Left lung (tissue), 10 donors: ENCODE measurements around the gene MAEL. TPM values are rescaled to one million over a fixed set of nuclear protein-coding genes. Genes with fewer than 3 reads are reported as not detected.
A peak's percentile ranks its signal among the peaks of the same experiment; 100 is the strongest.

Source experiments
- ATAC-seq: fragments of 200-7000 bp; cut with Tn5 transposase; one replicate; pipeline ENCODE4 v1.9.1; 2020; ENCODE audit warnings: moderate library complexity
- DNase-seq, 4 donors: peaks; one replicate each; pipeline ENCODE4 v3.0.0-alpha.2; 2013 to 2020
- H3K27ac ChIP-seq, 2 donors: fragments of 200-600 bp; sonication (generic) in 1 of 2; one replicate each; pipeline versions ENCODE4 v1.5.0 to v1.8.0; 2020 to 2021
- H3K27me3 ChIP-seq, 2 donors: fragments of 200-600 bp; sonication (generic) in 1 of 2; one replicate each; pipeline versions ENCODE4 v1.5.0 to v1.8.0; 2020 to 2021
- H3K36me3 ChIP-seq, 2 donors: fragments of 200-600 bp; sonication (generic) in 1 of 2; one replicate each; pipeline versions ENCODE4 v1.5.0 to v1.8.0; 2020 to 2021
- H3K4me1 ChIP-seq, 2 donors: fragments of 200-600 bp; one replicate each; pipeline ENCODE4 v1.8.0; 2021
- H3K4me3 ChIP-seq, 2 donors: fragments of 200-600 bp; sonication (generic) in 1 of 2; one replicate each; pipeline versions ENCODE4 v1.5.0 to v1.8.0; 2020 to 2021; ENCODE audit warnings: mild to moderate bottlenecking in 1 of 2
- H3K9me3 ChIP-seq, 2 donors: fragments of 200-600 bp; sonication (generic) in 1 of 2; one replicate each; pipeline versions ENCODE4 v1.5.0 to v1.8.0; 2020 to 2021
- CTCF ChIP-seq, 2 donors: fragments of 200-600 bp; sonication (generic) in 1 of 2; IDR thresholded peaks; one replicate each; pipeline versions ENCODE4 v1.5.0 to v1.8.0; 2021; ENCODE audit warnings: antibody characterized with exemption in 2 of 2
- intact Hi-C, 2 donors: fragments of 100-400 bp; cut with DNase I; formaldehyde crosslinking; loops; one replicate each; pipeline versions ENCODE4 v1.11.2 to v1.14.2; 2022
- polyA plus RNA-seq, 6 donors: library from polyadenylated mRNA; unstranded; fragments of 120-200 nt; gene quantifications; one replicate each; pipeline ENCODE4 v1.2.1, GENCODE V29; 2013; ENCODE audit not compliant: insufficient read length in 6 of 6
- total RNA-seq, 2 donors: library from RNA; stranded (reverse); fragmentation: NEBNext Ultra II Directional; extraction: Animal tissue kit (Norgen Biotek cat#: 25700); gene quantifications; one replicate each; pipeline ENCODE4 v1.2.1, GENCODE V29; 2021
- donor health status: DM: no; HTN: yes; CAD: no.
- donor health status: DM: no; HTN: no; CAD: no.

Gene MAEL
- total and polyA plus RNA-seq, 8 donors = 0.11 to 0.47 (median 0.25) TPM; not detected in 3

GRCh38 chr1:166972193-166972592 lies 16.9 kb upstream of the MAEL start:
- Histone ChIP-seq H3K4me1 (peaks cover 0 to 8% of the 10 kb centered on the region in 2 donors), H3K9me3 (no peaks in the 10 kb centered on the region), H3K27ac (no peak overlapping the region), H3K4me3 (no peak overlapping the region), H3K27me3 (peaks cover 22 to 74% of the 10 kb centered on the region in 2 donors), H3K36me3 (no peaks in the 10 kb centered on the region)
- ATAC-seq = no peak
- no peak for TF ChIP-seq CTCF (IDR thresholded peaks at IDR 0.05)
- intact Hi-C loops = no loop called here
- DNase-seq = no peak

GRCh38 chr1:166972826-166973225 lies 16.3 kb upstream of the MAEL start:
- intact Hi-C loops = no loop called here
- ATAC-seq = no peak
- peaks cover 22 to 78% of the 10 kb centered on the region in 2 donors for H3K27me3 ChIP-seq

GRCh38 chr1:166974647-166975345 lies 14.3 kb upstream of the MAEL start:
- no peak for TF ChIP-seq CTCF (IDR thresholded peaks at IDR 0.05)
- Histone ChIP-seq H3K27me3 (peaks cover 22 to 78% of the 10 kb centered on the region in 2 donors), H3K4me3 (peak overlapping the region in 1 of 2 donors; percentile 23), H3K36me3 (no peaks in the 10 kb centered on the region), H3K4me1 (peaks cover 0 to 8% of the 10 kb centered on the region in 2 donors), H3K9me3 (no peaks in the 10 kb centered on the region), H3K27ac (no peak overlapping the region)
- DNase-seq = no peak
- no peak for ATAC-seq
- intact Hi-C loops = no loop called here

More at GRCh38 chr1:166972826-166973225, 16.3 kb upstream of the MAEL start:
- H3K4me3 ChIP-seq = no peak overlapping the region
- TF ChIP-seq CTCF (IDR thresholded peaks at IDR 0.05) = no peak
- H3K9me3 ChIP-seq = no peaks in the 10 kb centered on the region
- peaks cover 0 to 8% of the 10 kb centered on the region in 2 donors for H3K4me1 ChIP-seq
- no peak overlapping the region for H3K27ac ChIP-seq
- H3K36me3 ChIP-seq = no peaks in the 10 kb centered on the region
- no peak for DNase-seq

- intact Hi-C loops = no loop called here
- no peaks in the 10 kb centered on the region for H3K36me3 ChIP-seq
- no peak within 1 kb of the TSS for H3K27ac ChIP-seq
- peaks cover 21 to 70% of the 10 kb centered on the region in 2 donors for H3K27me3 ChIP-seq
- peak within 1 kb of the TSS; percentile 51 to 58 for H3K4me3 ChIP-seq
- TF ChIP-seq CTCF (IDR thresholded peaks at IDR 0.05) = no peak
- DNase-seq (peak; percentile 36 to 86 (median 45)), ATAC-seq (peak; percentile 88)
- peaks cover 0 to 8% of the 10 kb centered on the region in 2 donors for H3K4me1 ChIP-seq
- H3K9me3 ChIP-seq = no peaks in the 10 kb centered on the region
Measured at GRCh38 chr1:166975361-166976129, 13.5 kb upstream of the MAEL start, which contains the start of gene ILDR2. ILDR2 (minus strand) TSS chr1:166975540; CDS start chr1:166975268, 272 bp downstream.

GRCh38 chr1:166977951-166978350 lies 11.1 kb upstream of the MAEL start:
- Histone ChIP-seq H3K4me3 (no peak overlapping the region), H3K27me3 (peaks cover 15 to 46% of the 10 kb centered on the region in 2 donors)
- intact Hi-C loops = no loop called here

More at GRCh38 chr1:166977951-166978350, 11.1 kb upstream of the MAEL start:
- Histone ChIP-seq H3K27ac (no peak overlapping the region), H3K4me1 (peaks cover 0 to 8% of the 10 kb centered on the region in 2 donors), H3K9me3 (no peaks in the 10 kb centered on the region), H3K36me3 (no peaks in the 10 kb centered on the region)
- DNase-seq (no peak), ATAC-seq (no peak)
- TF ChIP-seq CTCF (IDR thresholded peaks at IDR 0.05) = no peak
